ENCODE measurements around the gene RAPSN.

DNA sequence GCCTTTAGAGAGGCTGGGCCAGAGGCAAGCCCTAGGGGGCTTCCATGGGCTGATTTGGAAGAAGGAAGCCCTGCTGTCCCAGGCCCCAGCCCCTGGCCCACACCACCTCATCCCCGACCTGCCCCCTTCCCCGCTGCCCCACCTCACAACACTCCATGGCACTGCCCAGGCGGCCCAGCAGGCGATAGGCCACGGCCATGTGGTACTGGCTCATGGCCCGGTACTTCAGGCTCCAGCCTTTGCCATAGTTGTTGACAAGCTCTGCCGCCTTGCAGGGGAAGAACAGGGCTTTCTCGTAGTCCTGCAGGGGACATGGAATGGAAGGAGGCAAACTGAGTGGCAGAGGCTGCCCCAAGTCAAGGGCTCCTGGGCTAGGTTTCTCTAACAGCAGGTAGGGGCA is 6.4 kb downstream of the RAPSN start:
- TF ChIP-seq POLR2A (IDR thresholded peaks at IDR 0.05; ENCODE audit: low read depth, low read length): no peak
- no peak for TF ChIP-seq TAF1 (IDR thresholded peaks at IDR 0.05; ENCODE audit: borderline replicate concordance, low read depth, low read length)
